Testis (tissue), 2 donors: ENCODE results near the gene IL4I1.

Experiments
- POLR2A ChIP-seq: fragments of 450-650 bp; IDR thresholded peaks from one replicate; pipeline ENCODE4 v1.6.1; 2017; ENCODE audit warnings: antibody characterized with exemption, mild to moderate bottlenecking, moderate library complexity
- TF ChIP-seq, protein P1 (sequence below), 3 experiments: fragments of 450-650 bp in 2 of 3; fragments of 200-600 bp in 1 of 3; sonication (generic) in 1 of 3; IDR thresholded peaks; one replicate each; pipeline ENCODE4 v1.5.1; 2016 to 2019; ENCODE audit warnings: antibody characterized with exemption in 3 of 3, mild to moderate bottlenecking in 2 of 3, moderate library complexity in 1 of 3

DNA sequence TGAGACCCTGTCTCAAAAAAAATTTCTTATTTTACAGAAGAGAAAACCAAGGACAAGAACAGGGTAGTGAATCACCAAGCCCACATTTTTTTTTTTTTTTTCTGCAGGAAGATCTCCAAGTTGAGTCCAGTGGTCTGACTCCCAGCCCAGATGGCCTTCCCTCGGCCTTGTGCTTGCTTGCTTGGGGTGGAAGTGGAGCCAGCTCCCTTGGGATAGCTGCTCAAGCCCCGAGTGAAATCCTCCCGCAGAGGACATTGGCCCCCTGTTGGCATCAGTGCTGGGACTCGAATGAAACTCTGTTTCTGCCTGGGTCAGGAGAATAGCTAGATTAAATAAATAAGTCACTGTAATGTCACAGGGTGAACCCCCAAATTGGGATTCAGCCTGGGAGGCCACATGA lies 42.0 kb upstream of the IL4I1 start:
- TF ChIP-seq, protein P1, sequence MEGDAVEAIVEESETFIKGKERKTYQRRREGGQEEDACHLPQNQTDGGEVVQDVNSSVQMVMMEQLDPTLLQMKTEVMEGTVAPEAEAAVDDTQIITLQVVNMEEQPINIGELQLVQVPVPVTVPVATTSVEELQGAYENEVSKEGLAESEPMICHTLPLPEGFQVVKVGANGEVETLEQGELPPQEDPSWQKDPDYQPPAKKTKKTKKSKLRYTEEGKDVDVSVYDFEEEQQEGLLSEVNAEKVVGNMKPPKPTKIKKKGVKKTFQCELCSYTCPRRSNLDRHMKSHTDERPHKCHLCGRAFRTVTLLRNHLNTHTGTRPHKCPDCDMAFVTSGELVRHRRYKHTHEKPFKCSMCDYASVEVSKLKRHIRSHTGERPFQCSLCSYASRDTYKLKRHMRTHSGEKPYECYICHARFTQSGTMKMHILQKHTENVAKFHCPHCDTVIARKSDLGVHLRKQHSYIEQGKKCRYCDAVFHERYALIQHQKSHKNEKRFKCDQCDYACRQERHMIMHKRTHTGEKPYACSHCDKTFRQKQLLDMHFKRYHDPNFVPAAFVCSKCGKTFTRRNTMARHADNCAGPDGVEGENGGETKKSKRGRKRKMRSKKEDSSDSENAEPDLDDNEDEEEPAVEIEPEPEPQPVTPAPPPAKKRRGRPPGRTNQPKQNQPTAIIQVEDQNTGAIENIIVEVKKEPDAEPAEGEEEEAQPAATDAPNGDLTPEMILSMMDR (IDR thresholded peaks at IDR 0.05): no peak
- no peak for TF ChIP-seq POLR2A
